Neural progenitor cell (in vitro differentiated cells): ENCODE data around the gene PIK3CG. TPM values are rescaled to one million over a fixed set of nuclear protein-coding genes. Genes with fewer than 3 reads are reported as not detected.
"Not testable (repeated sequence)": the region's sequence is repeated elsewhere in the genome, so short reads cannot be mapped to it uniquely, and the experiment has no call there.

Experiments used
- DNase-seq: peaks from one replicate; pipeline ENCODE4 v3.0.0-alpha.2; 2016; ENCODE audit warnings: low spot score
- H2AFZ ChIP-seq: fragments of 200-600 bp; sonication (generic); replicated peaks from 2 replicates; pipeline ENCODE4 v1.6.1; 2016; ENCODE audit warnings: antibody characterized with exemption
- H3F3A ChIP-seq: fragments of 200-600 bp; sonication (generic); 2 replicates; pipeline ENCODE4 v1.6.1; 2016; ENCODE audit warnings: antibody characterized with exemption, low read depth
- H3K27ac ChIP-seq: fragments of 200-600 bp; sonication (generic); 2 replicates; pipeline ENCODE4 v1.5.1; 2016; ENCODE audit warnings: mild to moderate bottlenecking
- H3K27me3 ChIP-seq: fragments of 200-600 bp; sonication (generic); 2 replicates; pipeline ENCODE4 v1.6.1; 2016; ENCODE audit warnings: mild to moderate bottlenecking, moderate library complexity
- H3K36me3 ChIP-seq: fragments of 200-600 bp; sonication (generic); 2 replicates; pipeline ENCODE4 v1.5.1; 2016
- H3K4me1 ChIP-seq: fragments of 200-600 bp; sonication (generic); 2 replicates; pipeline ENCODE4 v1.6.1; 2016; ENCODE audit warnings: mixed run types
- H3K4me2 ChIP-seq: fragments of 200-600 bp; sonication (generic); 2 replicates; pipeline ENCODE4 v1.6.1; 2016
- H3K4me3 ChIP-seq: fragments of 200-600 bp; sonication (generic); 2 replicates; pipeline ENCODE4 v1.5.1; 2016
- H3K79me2 ChIP-seq: fragments of 200-600 bp; sonication (generic); 2 replicates; pipeline ENCODE4 v1.6.1; 2016; ENCODE audit warnings: low read depth
- H3K9ac ChIP-seq: fragments of 200-600 bp; sonication (generic); 2 replicates; pipeline ENCODE4 v1.6.1; 2016
- H3K9me3 ChIP-seq: fragments of 200-600 bp; sonication (generic); 2 replicates; pipeline ENCODE4 v1.5.1; 2016; ENCODE audit warnings: low read depth
- H4K20me1 ChIP-seq: fragments of 200-600 bp; sonication (generic); 2 replicates; pipeline ENCODE4 v1.6.1; 2016; ENCODE audit warnings: low read depth
- H3K27ac Mint-ChIP-seq: 3 replicates; pipeline ENCODE4 v1.8.0; 2021; ENCODE audit warnings: mixed read lengths
- H3K27me3 Mint-ChIP-seq: 2 replicates; pipeline ENCODE4 v1.8.0; 2022; ENCODE audit warnings: low read depth, mild to moderate bottlenecking, inconsistent platforms, moderate library complexity, mixed read lengths; ENCODE audit not compliant: insufficient read depth
- H3K36me3 Mint-ChIP-seq: 3 replicates; pipeline ENCODE4 v1.8.0; 2021; ENCODE audit warnings: mixed read lengths
- H3K4me1 Mint-ChIP-seq: 3 replicates; pipeline ENCODE4 v1.8.0; 2021; ENCODE audit warnings: mixed read lengths
- H3K4me3 Mint-ChIP-seq: 3 replicates; pipeline ENCODE4 v1.8.0; 2021; ENCODE audit warnings: mild to moderate bottlenecking, moderate library complexity, mixed read lengths
- H3K9me3 Mint-ChIP-seq: 3 replicates; pipeline ENCODE4 v1.8.0; 2020; ENCODE audit warnings: mixed read lengths
- CTCF ChIP-seq: fragments of 200-600 bp; sonication (generic); IDR thresholded peaks from 2 replicates; pipeline ENCODE4 v1.5.1; 2017; ENCODE audit warnings: antibody characterized with exemption, mild to moderate bottlenecking
- EZH2 ChIP-seq: fragments of 200-600 bp; sonication (generic); IDR thresholded peaks from 2 replicates; pipeline ENCODE4 v1.6.1; 2017; ENCODE audit warnings: antibody characterized with exemption, mild to moderate bottlenecking, moderate library complexity
- EZH2phosphoT487 ChIP-seq: fragments of 200-600 bp; sonication (generic); IDR thresholded peaks from 2 replicates; pipeline ENCODE4 v1.6.1; 2017; ENCODE audit warnings: antibody characterized with exemption
- total RNA-seq: library from RNA; depleted of rRNA; stranded (reverse); fragments of >200 nt; gene quantifications from 2 replicates; pipeline ENCODE4 v1.2.3, GENCODE V29; 2015; ENCODE audit warnings: low replicate concordance

The PIK3CG gene
- total RNA-seq, 1 donor from 2014 or later, result not detected

DNA sequence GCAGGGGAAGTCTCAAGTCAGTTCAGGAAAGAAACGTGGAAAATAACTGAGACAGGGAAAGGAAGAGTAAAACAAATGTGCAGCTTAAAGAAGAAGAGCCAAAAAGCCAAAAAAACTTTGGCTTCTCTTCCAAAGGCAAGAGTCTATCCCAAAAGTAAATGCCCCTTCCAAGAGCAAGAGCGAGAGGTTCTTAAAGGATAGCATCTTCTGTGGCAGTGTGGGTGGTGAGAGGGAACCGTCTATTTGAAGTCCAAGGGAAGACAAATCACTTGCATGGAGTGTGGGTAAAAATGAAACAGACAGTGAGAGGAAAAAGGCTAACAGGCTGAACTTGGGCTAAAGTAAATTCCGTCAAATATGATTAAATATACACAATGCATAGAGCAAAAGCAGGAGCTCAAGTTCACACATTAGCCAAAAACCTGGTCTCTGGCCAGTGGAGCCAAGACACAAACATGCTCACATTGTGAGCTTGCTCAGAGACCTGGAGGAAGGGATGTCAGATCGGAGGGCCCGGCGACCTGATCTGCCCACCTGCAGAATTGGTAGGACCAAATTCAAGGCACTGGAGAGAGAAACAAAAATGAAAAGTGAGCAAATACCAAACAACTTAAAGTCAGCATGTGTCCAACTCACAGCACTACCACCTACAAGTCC lies 87.0 kb downstream of the PIK3CG start:
- Mint-ChIP-seq H3K4me1 (peaks cover 7% of the 10 kb centered on the region), H3K4me3 (no peak overlapping the region), H3K36me3 (no peaks in the 10 kb centered on the region), H3K9me3 (no peaks in the 10 kb centered on the region), H3K27ac (no peak overlapping the region), H3K27me3 (peaks cover 2% of the 10 kb centered on the region)
- no peaks in the 10 kb centered on the region for H3K36me3 ChIP-seq
- H3K9me3 ChIP-seq, result no peaks in the 10 kb centered on the region
- H3K27me3 ChIP-seq, result no peaks in the 10 kb centered on the region
- H3K79me2 ChIP-seq, result no peaks in the 10 kb centered on the region
- H3F3A ChIP-seq, result no peaks in the 10 kb centered on the region
- no peak overlapping the region for H3K27ac ChIP-seq
- no peaks in the 10 kb centered on the region for H3K4me1 ChIP-seq
- H3K4me2 ChIP-seq, result no peak overlapping the region
- no peak overlapping the region for H2AFZ ChIP-seq
- DNase-seq, result no peak
- TF ChIP-seq EZH2phosphoT487 (no peak), EZH2 (no peak), CTCF (no peak)
- H3K4me3 ChIP-seq, result no peak overlapping the region
- no peak overlapping the region for H3K9ac ChIP-seq
- no peaks in the 10 kb centered on the region for H4K20me1 ChIP-seq

- no peak overlapping the region for H3K4me2 ChIP-seq
- no peaks in the 10 kb centered on the region for H4K20me1 ChIP-seq
- Mint-ChIP-seq H3K9me3 (no peaks in the 10 kb centered on the region), H3K4me3 (no peak overlapping the region), H3K27me3 (peaks cover 2% of the 10 kb centered on the region), H3K4me1 (peaks cover 7% of the 10 kb centered on the region), H3K27ac (no peak overlapping the region), H3K36me3 (no peaks in the 10 kb centered on the region)
- TF ChIP-seq CTCF, result no peak
- TF ChIP-seq EZH2phosphoT487, result no peak
- no peak for TF ChIP-seq EZH2
- H3F3A ChIP-seq, result no peaks in the 10 kb centered on the region
- no peak for DNase-seq
- H3K36me3 ChIP-seq, result no peaks in the 10 kb centered on the region
- peak overlapping the region; percentile 36 for H2AFZ ChIP-seq
- H3K27ac ChIP-seq, result no peak overlapping the region
- no peaks in the 10 kb centered on the region for H3K9me3 ChIP-seq
- no peaks in the 10 kb centered on the region for H3K27me3 ChIP-seq
- no peaks in the 10 kb centered on the region for H3K4me1 ChIP-seq
- H3K79me2 ChIP-seq, result no peaks in the 10 kb centered on the region
- H3K4me3 ChIP-seq, result no peak overlapping the region
- no peak overlapping the region for H3K9ac ChIP-seq
Measured at GRCh38 chr7:106952658-106953231, 87.7 kb downstream of the PIK3CG start.

GRCh38 chr7:106954840-106955239 lies 89.8 kb downstream of the PIK3CG start:
- H3K27ac Mint-ChIP-seq, result no peak overlapping the region

GRCh38 chr7:106955857-106956256 lies 90.8 kb downstream of the PIK3CG start:
- not testable (repeated sequence) for H4K20me1 ChIP-seq, H3K4me1 Mint-ChIP-seq, H3F3A ChIP-seq, H3K9me3 Mint-ChIP-seq, H3K4me3 Mint-ChIP-seq, H3K27ac ChIP-seq, H3K4me3 ChIP-seq, H3K36me3 Mint-ChIP-seq, H3K27me3 ChIP-seq, H3K9me3 ChIP-seq, H3K4me2 ChIP-seq, H3K27me3 Mint-ChIP-seq, H2AFZ ChIP-seq, H3K9ac ChIP-seq, H3K4me1 ChIP-seq, H3K36me3 ChIP-seq, H3K27ac Mint-ChIP-seq, H3K79me2 ChIP-seq, DNase-seq

More at GRCh38 chr7:106954840-106955239, 89.8 kb downstream of the PIK3CG start:
- TF ChIP-seq EZH2 (no peak), EZH2phosphoT487 (no peak), CTCF (no peak)
- no peaks in the 10 kb centered on the region for H3K36me3 ChIP-seq
- Mint-ChIP-seq H3K27me3 (peaks cover 2% of the 10 kb centered on the region), H3K4me3 (no peak overlapping the region), H3K36me3 (no peaks in the 10 kb centered on the region), H3K4me1 (peaks cover 7% of the 10 kb centered on the region), H3K9me3 (no peaks in the 10 kb centered on the region)
- H3K27ac ChIP-seq, result no peak overlapping the region
- H4K20me1 ChIP-seq, result no peaks in the 10 kb centered on the region
- H2AFZ ChIP-seq, result no peak overlapping the region
- H3F3A ChIP-seq, result no peaks in the 10 kb centered on the region
- H3K4me1 ChIP-seq, result no peaks in the 10 kb centered on the region
- no peak for DNase-seq
- H3K4me3 ChIP-seq, result no peak overlapping the region
- no peaks in the 10 kb centered on the region for H3K79me2 ChIP-seq
- no peaks in the 10 kb centered on the region for H3K9me3 ChIP-seq
- H3K9ac ChIP-seq, result no peak overlapping the region
- H3K4me2 ChIP-seq, result no peak overlapping the region
- H3K27me3 ChIP-seq, result no peaks in the 10 kb centered on the region
